GM20431 (cell line): ENCODE results near the gene CDH13.

ENCODE experiments used
- in situ Hi-C: fragments of 300-500 bp; cut with MseI, MboI; formaldehyde crosslinking; loops from one replicate; pipeline ENCODE4 v1.15.0; 2020; ENCODE audit warnings: low sequenced_read_pairs; ENCODE audit not compliant: unreplicated experiment

The CDH13 gene

DNA sequence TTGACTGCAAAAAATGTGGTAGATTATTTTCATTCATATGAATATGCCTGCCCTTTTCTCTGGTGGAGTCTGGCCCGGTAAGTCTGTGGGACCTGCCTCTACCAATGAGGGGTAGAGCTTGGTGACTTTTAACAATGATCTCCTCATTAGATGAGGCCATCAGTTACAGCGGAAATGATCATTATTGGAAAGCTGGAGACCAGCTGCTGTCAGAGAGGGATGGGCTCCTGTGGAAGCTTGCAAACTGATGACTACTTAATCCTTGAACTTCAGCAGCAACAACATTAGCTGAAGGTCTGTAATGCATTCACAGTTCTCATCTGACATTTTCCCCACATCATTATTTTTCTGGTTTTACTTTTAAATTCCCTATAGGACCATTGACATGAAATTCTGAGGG lies 194.1 kb downstream of the CDH13 start:
- in situ Hi-C loops = no loop called here

GRCh38 chr16:82824408-82824807 lies 197.6 kb downstream of the CDH13 start:
- in situ Hi-C loops = no loop called here

GRCh38 chr16:82829301-82829700 lies 202.5 kb downstream of the CDH13 start:
- in situ Hi-C loops = no loop called here

DNA sequence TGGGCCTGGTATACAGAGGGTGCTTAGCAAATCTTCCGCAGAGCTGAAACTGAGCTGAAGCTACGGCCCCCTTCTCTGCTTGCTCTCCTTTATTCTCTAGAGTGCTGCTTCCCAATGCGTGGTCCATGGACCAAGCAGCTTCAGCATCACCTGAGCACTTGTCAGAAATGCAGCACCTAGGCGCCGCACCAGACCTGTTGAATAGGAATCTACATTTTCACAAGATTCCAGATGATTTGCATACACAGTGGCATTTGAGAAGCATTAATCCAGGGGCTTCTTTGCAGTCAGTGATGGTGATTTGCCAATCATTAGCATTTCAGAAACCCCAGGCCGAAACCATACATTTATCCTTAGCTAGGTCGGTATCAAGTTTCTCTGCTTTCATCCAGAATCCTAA lies 204.2 kb downstream of the CDH13 start:
- in situ Hi-C loops = no loop called here

GRCh38 chr16:82832821-82833220 lies 206.1 kb downstream of the CDH13 start:
- in situ Hi-C loops = no loop called here

GRCh38 chr16:82833378-82833993 lies 206.7 kb downstream of the CDH13 start:
- in situ Hi-C loops = no loop called here

DNA sequence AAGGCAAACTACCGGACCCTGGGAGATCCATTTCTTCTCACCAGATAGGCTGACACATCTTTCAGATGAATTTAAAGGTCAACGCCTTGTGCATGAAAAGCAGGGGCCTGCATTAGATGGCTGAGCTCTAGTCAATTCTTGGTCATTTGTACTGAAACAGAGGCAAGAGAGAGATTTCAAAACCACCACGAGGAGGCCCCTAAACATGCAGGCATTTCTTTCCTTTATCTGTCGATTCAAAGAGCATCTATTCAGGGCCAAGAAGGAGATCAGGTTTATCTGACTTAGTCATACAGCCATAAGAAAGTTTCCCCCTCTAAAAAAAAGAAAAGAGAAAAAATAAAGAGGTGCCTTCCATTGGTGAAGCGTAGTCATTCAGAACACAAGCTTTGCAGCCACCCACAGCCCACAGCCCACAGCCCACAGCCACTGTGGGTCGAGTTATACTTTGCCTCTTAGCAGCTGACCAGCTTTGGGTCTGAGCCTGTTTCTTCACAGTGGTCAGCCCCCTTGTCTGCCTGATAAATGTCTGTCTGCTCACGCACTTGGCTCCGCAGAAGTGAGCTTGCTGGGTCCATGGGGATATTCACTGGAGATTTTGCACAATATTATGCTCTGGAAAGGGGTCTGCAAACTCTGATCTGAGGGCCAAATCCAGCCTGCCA lies 207.5 kb downstream of the CDH13 start:
- in situ Hi-C loops = no loop called here

DNA sequence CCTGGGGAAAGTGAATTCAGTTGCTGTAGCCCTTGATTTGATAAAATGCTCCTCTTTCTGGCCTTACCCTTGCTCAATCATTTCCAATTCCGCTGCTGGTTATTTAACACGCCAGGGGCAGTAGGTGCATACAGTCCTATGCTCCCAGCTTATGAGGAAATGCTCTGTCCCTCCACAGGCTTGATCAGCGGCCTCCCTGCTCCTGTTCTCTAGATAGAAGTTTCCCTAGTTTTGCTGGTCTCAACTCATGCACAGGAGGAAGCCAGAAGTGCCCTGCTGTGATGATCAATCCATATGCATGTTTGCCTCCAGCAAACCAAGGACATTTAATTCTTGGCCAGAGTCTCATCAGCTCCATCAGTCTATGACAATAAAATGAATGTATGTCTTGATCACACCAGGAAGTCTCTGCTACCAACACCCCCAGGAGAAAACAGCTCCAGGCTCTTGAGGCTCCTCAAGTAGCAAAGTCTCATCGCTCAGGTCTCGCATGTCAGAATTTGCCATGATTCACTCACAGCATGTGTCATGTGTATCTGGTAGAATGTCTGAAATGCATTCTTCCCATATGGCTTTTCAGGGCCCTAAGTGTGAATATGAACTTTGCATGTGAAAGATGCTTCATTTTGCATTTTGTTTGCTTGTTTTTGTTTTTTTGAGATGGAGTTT lies 208.9 kb downstream of the CDH13 start:
- in situ Hi-C loops = no loop called here

GRCh38 chr16:82841108-82841507 lies 214.3 kb downstream of the CDH13 start:
- in situ Hi-C loops = no loop called here

DNA sequence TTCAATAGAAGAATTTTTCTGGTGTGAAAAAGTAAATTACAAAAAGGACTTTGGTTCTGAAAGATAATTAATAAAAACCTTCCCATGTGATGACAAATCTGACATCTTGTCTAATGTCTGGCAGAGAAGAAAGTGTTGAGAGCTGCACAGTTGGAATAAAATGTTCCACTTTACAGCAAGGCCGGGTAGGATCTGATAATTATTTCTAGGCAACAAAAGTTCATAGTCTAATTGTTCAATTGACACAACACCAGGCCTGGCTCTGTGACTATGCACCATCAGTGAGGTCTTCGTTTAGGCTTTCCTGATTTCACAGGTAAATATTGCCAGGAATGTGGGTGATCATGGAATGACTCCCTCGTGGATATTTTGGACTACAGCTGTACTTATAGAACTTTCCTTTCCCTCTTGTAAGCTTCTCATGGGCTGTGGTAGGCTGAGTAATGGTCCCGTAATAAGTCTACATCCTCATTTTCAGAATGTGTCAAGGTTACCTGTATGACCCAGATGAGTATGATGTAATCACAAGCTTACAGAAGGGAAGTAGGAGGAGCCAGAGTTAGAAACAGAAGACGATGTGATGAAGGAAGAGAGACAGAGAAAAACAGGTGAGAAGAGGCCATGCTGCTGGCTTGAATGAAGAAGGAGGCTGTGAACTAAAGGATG lies 217.0 kb downstream of the CDH13 start:
- in situ Hi-C loops = no loop called here

DNA sequence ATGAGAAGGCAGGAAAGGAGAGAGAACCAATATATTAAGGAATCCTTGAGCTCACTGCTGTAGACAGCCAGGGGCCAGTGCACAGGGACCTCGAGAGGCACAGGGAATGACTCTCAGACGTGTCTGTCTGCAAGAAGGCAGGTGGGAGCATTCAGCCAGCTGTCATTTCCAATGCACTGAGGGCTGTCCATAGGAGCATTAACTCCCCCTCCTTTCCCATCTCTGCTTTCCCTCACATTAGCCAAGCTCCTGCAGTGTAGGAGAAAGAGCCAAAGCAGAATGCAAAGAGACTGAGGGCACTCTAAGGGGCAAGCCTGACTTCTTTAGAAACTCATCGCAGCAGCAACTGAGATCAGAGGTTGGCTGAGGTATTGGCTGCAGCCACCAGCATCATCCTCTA lies 218.3 kb downstream of the CDH13 start:
- in situ Hi-C loops = no loop called here

DNA sequence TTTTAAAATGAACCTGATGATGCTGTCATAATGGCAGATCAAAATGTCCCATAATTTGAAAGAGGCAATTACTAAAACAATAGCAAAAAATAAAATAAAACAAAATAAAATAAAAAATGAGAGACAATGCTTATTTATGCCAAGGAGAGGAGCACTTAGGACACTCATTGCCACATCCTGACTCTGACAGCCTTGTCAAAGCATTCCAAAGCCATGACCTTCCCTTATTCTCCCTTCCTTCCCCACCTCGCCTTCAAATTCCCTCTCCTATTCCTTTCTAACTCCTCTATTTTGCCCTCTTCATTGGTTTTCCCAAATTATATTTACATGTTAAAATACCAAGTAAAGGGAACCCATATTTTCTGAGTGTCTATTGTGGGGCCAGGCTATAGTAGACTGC lies 220.0 kb downstream of the CDH13 start:
- in situ Hi-C loops = no loop called here

DNA sequence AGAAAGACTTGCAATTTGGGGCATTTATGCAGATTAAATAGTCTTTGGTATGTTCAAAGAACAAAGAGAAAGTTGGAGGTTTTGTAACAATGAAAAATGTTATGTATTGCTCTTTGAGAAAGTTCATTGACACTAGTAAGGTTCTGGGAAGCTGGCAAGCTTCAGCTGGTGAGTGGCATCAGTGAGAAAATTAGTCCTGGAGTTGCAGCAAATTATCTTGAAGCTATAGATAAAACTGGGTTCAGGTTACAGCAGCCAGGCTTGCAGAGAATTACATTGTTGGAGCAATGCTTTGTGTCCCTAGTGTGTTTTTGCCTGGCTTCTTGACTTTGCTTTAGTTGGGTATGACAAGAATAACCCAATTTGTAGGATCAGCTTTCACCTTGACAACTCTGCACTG lies 221.2 kb downstream of the CDH13 start:
- in situ Hi-C loops = no loop called here

DNA sequence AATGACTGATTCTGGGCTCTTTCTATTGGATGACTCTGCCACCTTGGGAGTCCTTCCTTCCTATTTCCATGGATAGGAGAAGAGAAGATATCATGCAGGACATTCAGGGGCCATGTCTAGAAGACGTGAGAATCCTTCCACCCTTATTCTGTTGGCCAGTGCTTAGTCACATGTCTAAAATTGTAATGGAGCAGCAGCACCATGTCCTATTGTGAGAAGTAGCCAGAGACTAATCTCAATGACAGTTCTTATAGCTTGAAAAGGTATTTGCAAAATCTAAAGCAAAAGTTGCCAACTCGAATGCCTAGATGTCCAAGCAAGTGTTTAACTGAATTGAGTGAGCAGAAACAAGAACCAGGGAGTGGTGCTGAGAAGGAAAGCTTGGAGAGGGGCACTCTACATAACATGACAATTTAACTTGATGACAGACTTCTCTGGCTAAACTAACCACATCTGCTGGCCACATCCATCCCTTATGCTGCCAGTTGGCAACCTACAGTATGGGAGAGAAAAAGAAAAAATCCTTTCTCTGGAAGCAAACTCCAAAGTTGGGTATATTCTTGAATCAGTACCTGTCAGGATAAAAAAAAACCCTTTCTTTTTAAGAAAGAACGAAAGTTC lies 225.7 kb downstream of the CDH13 start:
- in situ Hi-C loops = no loop called here

DNA sequence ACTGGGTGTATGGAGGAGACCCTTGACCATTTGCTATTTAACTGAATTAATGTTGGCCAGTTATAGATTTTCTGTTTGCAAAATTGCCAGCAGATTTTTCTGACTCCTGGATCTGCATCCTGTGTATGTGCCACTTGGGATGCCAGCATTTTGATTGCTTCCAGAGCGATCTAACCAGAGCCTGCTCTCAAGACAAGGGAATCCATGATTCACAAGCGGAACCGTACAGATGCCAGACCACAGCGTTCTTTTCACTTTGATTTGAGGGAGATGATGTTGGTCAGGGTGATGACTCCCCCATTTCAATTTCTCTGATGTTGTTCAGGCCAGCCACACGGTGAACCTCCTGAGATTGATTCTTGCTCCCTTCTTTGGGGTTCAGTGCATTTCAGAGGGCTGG lies 228.7 kb downstream of the CDH13 start:
- in situ Hi-C loops = no loop called here

- in situ Hi-C loops = no loop called here
Measured at GRCh38 chr16:82857693-82858365, 231.1 kb downstream of the CDH13 start.

- in situ Hi-C loops = no loop called here
Measured at GRCh38 chr16:82859662-82860061, 232.9 kb downstream of the CDH13 start.

- in situ Hi-C loops = no loop called here
Measured at GRCh38 chr16:82860071-82860470, 233.3 kb downstream of the CDH13 start.

DNA sequence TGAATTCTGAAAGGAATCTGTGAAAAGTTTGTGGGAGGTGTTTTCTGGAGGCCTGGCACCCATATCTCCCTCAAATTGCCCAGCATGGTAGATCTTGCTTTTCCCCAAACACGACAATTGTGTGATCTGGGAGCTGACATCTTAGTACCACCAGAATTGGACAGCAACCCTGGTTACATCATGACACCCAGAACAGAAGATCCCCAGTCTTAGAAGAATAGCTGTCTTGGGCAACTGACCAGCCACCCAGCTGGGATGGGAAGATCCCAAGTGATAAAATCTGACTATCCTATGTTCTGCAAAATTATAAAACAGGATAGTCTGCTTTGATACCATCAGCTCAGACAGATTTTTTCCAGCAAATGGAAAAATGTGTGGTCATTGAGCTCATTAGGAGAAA lies 235.3 kb downstream of the CDH13 start:
- in situ Hi-C loops = no loop called here
